Measurements from ENCODE around the gene RAB4B. TPM values are rescaled to one million over a fixed set of nuclear protein-coding genes. Genes with fewer than 3 reads are reported as not detected.
A peak's percentile ranks its signal among the peaks of the same experiment; 100 is the strongest.

Gene RAB4B
- total RNA-seq, 1 donor from 2014 or later, result 23.4 TPM

GRCh38 chr19:40776932-40777644 is 959 bp upstream of the RAB4B start:
- H3K36me3 Mint-ChIP-seq (ENCODE audit: low read depth), result no peaks in the 10 kb centered on the region
- TF ChIP-seq, protein P1, sequence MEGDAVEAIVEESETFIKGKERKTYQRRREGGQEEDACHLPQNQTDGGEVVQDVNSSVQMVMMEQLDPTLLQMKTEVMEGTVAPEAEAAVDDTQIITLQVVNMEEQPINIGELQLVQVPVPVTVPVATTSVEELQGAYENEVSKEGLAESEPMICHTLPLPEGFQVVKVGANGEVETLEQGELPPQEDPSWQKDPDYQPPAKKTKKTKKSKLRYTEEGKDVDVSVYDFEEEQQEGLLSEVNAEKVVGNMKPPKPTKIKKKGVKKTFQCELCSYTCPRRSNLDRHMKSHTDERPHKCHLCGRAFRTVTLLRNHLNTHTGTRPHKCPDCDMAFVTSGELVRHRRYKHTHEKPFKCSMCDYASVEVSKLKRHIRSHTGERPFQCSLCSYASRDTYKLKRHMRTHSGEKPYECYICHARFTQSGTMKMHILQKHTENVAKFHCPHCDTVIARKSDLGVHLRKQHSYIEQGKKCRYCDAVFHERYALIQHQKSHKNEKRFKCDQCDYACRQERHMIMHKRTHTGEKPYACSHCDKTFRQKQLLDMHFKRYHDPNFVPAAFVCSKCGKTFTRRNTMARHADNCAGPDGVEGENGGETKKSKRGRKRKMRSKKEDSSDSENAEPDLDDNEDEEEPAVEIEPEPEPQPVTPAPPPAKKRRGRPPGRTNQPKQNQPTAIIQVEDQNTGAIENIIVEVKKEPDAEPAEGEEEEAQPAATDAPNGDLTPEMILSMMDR (IDR thresholded peaks at IDR 0.05), result no peak
- H3K9me3 Mint-ChIP-seq (ENCODE audit: low read depth), result no peaks in the 10 kb centered on the region
- no peaks in the 10 kb centered on the region for H3K27me3 Mint-ChIP-seq (ENCODE audit: low read depth)
- H3K27ac Mint-ChIP-seq (ENCODE audit: unreplicated experiment), result peak overlapping the region; percentile 99
- H3K4me1 Mint-ChIP-seq (ENCODE audit: low read depth), result peaks cover 35% of the 10 kb centered on the region
- no peak for DNase-seq (ENCODE audit: low spot score)
- H3K4me3 Mint-ChIP-seq (ENCODE audit: unreplicated experiment), result peak overlapping the region; percentile 98

- Mint-ChIP-seq H3K4me3 (ENCODE audit: unreplicated experiment) (peak overlapping the region; percentile 98), H3K4me1 (ENCODE audit: low read depth) (peaks cover 35% of the 10 kb centered on the region), H3K9me3 (ENCODE audit: low read depth) (no peaks in the 10 kb centered on the region), H3K36me3 (ENCODE audit: low read depth) (peaks cover 2% of the 10 kb centered on the region), H3K27me3 (ENCODE audit: low read depth) (no peaks in the 10 kb centered on the region), H3K27ac (ENCODE audit: unreplicated experiment) (peak overlapping the region; percentile 99)
- DNase-seq (ENCODE audit: low spot score), result no peak
- TF ChIP-seq, protein P1 (IDR thresholded peaks at IDR 0.05), result peak; percentile 21
Observed at GRCh38 chr19:40777645-40777936, 456 bp upstream of the RAB4B start.

DNA sequence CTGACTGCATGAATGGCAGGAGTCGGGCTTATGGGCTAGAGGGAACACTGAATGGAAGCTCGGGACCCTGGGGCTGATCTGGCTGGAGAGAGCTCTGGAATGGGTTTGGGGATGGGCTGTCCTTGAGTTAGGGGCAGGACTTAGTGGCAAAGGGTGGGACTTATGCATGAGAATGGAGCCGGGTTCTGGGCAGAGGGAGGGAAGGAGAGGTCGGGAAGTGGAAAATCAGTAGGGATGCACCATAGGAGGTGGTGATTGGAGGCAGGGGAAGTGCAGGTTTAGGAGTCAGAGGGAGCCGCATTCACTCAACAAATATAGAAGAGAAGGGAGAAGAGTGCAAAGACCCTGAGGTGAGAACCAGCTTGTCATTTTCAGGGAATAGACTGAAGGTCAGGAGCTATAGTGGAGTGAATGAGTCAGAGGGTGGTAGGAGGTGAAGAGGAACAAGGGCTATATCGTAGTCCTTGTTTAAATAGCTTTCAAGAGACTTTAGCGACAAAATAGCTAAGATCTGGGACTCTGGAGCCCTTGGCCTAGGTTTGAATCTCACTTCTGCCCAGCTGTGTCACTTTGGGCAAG is 748 bp downstream of the RAB4B start:
- no peaks in the 10 kb centered on the region for H3K27me3 Mint-ChIP-seq (ENCODE audit: low read depth)
- peaks cover 4% of the 10 kb centered on the region for H3K36me3 Mint-ChIP-seq (ENCODE audit: low read depth)

GRCh38 chr19:40780582-40780981 is 2.5 kb downstream of the RAB4B start:
- Mint-ChIP-seq H3K4me3 (ENCODE audit: unreplicated experiment) (no peak overlapping the region), H3K9me3 (ENCODE audit: low read depth) (no peaks in the 10 kb centered on the region), H3K36me3 (ENCODE audit: low read depth) (peaks cover 6% of the 10 kb centered on the region), H3K27ac (ENCODE audit: unreplicated experiment) (no peak overlapping the region), H3K27me3 (ENCODE audit: low read depth) (no peaks in the 10 kb centered on the region), H3K4me1 (ENCODE audit: low read depth) (peaks cover 25% of the 10 kb centered on the region)
- TF ChIP-seq, protein P1 (IDR thresholded peaks at IDR 0.05), result no peak
- DNase-seq (ENCODE audit: low spot score), result no peak

More for the DNA sequence above, 748 bp downstream of the RAB4B start:
- no peak for DNase-seq (ENCODE audit: low spot score)
- Mint-ChIP-seq H3K27ac (ENCODE audit: unreplicated experiment) (peak overlapping the region; percentile 99), H3K4me3 (ENCODE audit: unreplicated experiment) (peak overlapping the region; percentile 98), H3K4me1 (ENCODE audit: low read depth) (peaks cover 35% of the 10 kb centered on the region), H3K9me3 (ENCODE audit: low read depth) (no peaks in the 10 kb centered on the region)
- TF ChIP-seq, protein P1 (IDR thresholded peaks at IDR 0.05), result no peak

DNA sequence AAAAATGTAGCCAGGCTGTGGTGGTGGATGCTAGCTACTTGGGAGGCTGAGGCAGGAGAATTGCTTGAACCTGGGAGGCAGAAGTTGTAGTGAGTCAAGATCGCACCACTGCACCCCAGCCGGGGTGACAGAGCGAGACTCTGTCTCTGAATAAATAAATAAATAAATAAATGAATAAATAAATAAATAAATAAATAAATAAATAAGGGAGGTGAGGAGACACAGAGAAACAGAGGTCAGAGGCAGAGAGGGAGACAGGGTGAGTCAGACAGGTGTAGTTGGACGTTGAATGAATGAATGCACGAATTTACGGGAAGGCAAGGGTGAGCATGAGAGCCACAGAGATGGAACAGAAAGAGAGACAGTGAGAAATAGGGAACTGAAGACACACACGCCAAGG is 3.1 kb downstream of the RAB4B start:
- Mint-ChIP-seq H3K36me3 (ENCODE audit: low read depth) (peaks cover 6% of the 10 kb centered on the region), H3K4me3 (ENCODE audit: unreplicated experiment) (no peak overlapping the region), H3K4me1 (ENCODE audit: low read depth) (peaks cover 22% of the 10 kb centered on the region), H3K9me3 (ENCODE audit: low read depth) (no peaks in the 10 kb centered on the region), H3K27me3 (ENCODE audit: low read depth) (no peaks in the 10 kb centered on the region), H3K27ac (ENCODE audit: unreplicated experiment) (no peak overlapping the region)
- TF ChIP-seq, protein P1 (IDR thresholded peaks at IDR 0.05), result no peak
- DNase-seq (ENCODE audit: low spot score), result no peak
